ENCODE data around the gene NFKBIL1.

The NFKBIL1 gene

GRCh38 chr6:31569861-31570536, 22.6 kb downstream of the NFKBIL1 start:
- TF ChIP-seq YY1 (IDR thresholded peaks at IDR 0.05; ENCODE audit: low read depth) (no peak), EP300 (IDR thresholded peaks at IDR 0.05; ENCODE audit: borderline replicate concordance) (no peak), RAD21 (IDR thresholded peaks at IDR 0.05; ENCODE audit: low read depth) (no peak), FOXM1 (IDR thresholded peaks at IDR 0.05; ENCODE audit: borderline replicate concordance, low read depth) (no peak), TAF1 (IDR thresholded peaks at IDR 0.05; ENCODE audit: low read depth) (no peak), CREB1 (IDR thresholded peaks at IDR 0.05; ENCODE audit: low read depth) (no peak), TEAD4 (IDR thresholded peaks at IDR 0.05) (no peak), EGR1 (IDR thresholded peaks at IDR 0.05) (no peak), NFIC (IDR thresholded peaks at IDR 0.05) (no peak), CEBPB (IDR thresholded peaks at IDR 0.05) (no peak), MAX (IDR thresholded peaks at IDR 0.05) (no peak), ZBTB7A (IDR thresholded peaks at IDR 0.05; ENCODE audit: low read depth) (no peak)
- TF ChIP-seq, protein P1, sequence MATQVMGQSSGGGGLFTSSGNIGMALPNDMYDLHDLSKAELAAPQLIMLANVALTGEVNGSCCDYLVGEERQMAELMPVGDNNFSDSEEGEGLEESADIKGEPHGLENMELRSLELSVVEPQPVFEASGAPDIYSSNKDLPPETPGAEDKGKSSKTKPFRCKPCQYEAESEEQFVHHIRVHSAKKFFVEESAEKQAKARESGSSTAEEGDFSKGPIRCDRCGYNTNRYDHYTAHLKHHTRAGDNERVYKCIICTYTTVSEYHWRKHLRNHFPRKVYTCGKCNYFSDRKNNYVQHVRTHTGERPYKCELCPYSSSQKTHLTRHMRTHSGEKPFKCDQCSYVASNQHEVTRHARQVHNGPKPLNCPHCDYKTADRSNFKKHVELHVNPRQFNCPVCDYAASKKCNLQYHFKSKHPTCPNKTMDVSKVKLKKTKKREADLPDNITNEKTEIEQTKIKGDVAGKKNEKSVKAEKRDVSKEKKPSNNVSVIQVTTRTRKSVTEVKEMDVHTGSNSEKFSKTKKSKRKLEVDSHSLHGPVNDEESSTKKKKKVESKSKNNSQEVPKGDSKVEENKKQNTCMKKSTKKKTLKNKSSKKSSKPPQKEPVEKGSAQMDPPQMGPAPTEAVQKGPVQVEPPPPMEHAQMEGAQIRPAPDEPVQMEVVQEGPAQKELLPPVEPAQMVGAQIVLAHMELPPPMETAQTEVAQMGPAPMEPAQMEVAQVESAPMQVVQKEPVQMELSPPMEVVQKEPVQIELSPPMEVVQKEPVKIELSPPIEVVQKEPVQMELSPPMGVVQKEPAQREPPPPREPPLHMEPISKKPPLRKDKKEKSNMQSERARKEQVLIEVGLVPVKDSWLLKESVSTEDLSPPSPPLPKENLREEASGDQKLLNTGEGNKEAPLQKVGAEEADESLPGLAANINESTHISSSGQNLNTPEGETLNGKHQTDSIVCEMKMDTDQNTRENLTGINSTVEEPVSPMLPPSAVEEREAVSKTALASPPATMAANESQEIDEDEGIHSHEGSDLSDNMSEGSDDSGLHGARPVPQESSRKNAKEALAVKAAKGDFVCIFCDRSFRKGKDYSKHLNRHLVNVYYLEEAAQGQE (IDR thresholded peaks at IDR 0.05; ENCODE audit: low read depth), result no peak
- TF ChIP-seq, protein P2, sequence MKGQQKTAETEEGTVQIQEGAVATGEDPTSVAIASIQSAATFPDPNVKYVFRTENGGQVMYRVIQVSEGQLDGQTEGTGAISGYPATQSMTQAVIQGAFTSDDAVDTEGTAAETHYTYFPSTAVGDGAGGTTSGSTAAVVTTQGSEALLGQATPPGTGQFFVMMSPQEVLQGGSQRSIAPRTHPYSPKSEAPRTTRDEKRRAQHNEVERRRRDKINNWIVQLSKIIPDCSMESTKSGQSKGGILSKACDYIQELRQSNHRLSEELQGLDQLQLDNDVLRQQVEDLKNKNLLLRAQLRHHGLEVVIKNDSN (IDR thresholded peaks at IDR 0.05), result no peak

GRCh38 chr6:31572041-31572911, 24.9 kb downstream of the NFKBIL1 start, which contains the start of gene LTA:
Gene LTA, plus strand, starts transcription at chr6:31572289. Its CDS starts 454 bp downstream, at chr6:31572743.
- TF ChIP-seq, protein P1 (IDR thresholded peaks at IDR 0.05; ENCODE audit: low read depth), result no peak
- TF ChIP-seq CEBPB (IDR thresholded peaks at IDR 0.05) (no peak), EGR1 (IDR thresholded peaks at IDR 0.05) (no peak), TCF12 (IDR thresholded peaks at IDR 0.05; ENCODE audit: low read depth) (no peak), TAF1 (IDR thresholded peaks at IDR 0.05; ENCODE audit: low read depth) (no peak), YY1 (IDR thresholded peaks at IDR 0.05; ENCODE audit: low read depth) (no peak)

- TF ChIP-seq, protein P2 (IDR thresholded peaks at IDR 0.05), result no peak
- TF ChIP-seq RAD21 (IDR thresholded peaks at IDR 0.05; ENCODE audit: low read depth) (no peak), EGR1 (IDR thresholded peaks at IDR 0.05) (no peak), NFIC (IDR thresholded peaks at IDR 0.05) (no peak), TEAD4 (IDR thresholded peaks at IDR 0.05) (no peak), TCF12 (IDR thresholded peaks at IDR 0.05; ENCODE audit: low read depth) (no peak), TAF1 (IDR thresholded peaks at IDR 0.05; ENCODE audit: low read depth) (no peak), CEBPB (IDR thresholded peaks at IDR 0.05) (no peak), YY1 (IDR thresholded peaks at IDR 0.05; ENCODE audit: low read depth) (no peak)
- TF ChIP-seq, protein P1 (IDR thresholded peaks at IDR 0.05; ENCODE audit: low read depth), result no peak
Observed at GRCh38 chr6:31573239-31574105, 26.1 kb downstream of the NFKBIL1 start.
